MM.1S (cell line): ENCODE results near the gene SLC49A3.

Source experiments
- DNase-seq: peaks from one replicate; pipeline ENCODE4 v3.0.0-alpha.2; 2015
- H2AFZ ChIP-seq: fragments of 300-600 bp; sonication (generic); 2 replicates; pipeline ENCODE4 v1.6.0; 2016; ENCODE audit warnings: antibody characterized with exemption, low read length
- H3F3A ChIP-seq: fragments of 300-600 bp; sonication (generic); 2 replicates; pipeline ENCODE4 v1.6.1; 2016; ENCODE audit warnings: mild to moderate bottlenecking, antibody characterized with exemption, low read length, moderate library complexity, mixed read lengths; ENCODE audit not compliant: insufficient read depth
- H3K27ac ChIP-seq: fragments of 300-600 bp; sonication (generic); 2 replicates; pipeline ENCODE4 v1.5.1; 2016; ENCODE audit warnings: mild to moderate bottlenecking, low read length
- H3K27me3 ChIP-seq: fragments of 300-600 bp; sonication (generic); replicated peaks from 2 replicates; pipeline ENCODE4 v1.6.0; 2016; ENCODE audit warnings: low read length; ENCODE audit not compliant: insufficient read depth
- H3K36me3 ChIP-seq: fragments of 300-600 bp; sonication (generic); replicated peaks from 2 replicates; pipeline ENCODE4 v1.6.1; 2016; ENCODE audit warnings: mild to moderate bottlenecking, low read length, mixed read lengths; ENCODE audit not compliant: insufficient read depth
- H3K4me1 ChIP-seq: fragments of 300-600 bp; sonication (generic); 2 replicates; pipeline ENCODE4 v1.6.1; 2016; ENCODE audit warnings: low read length, mixed read lengths
- H3K4me2 ChIP-seq: fragments of 300-600 bp; sonication (generic); 2 replicates; pipeline ENCODE4 v1.6.0; 2016; ENCODE audit warnings: low read depth, low read length
- H3K4me3 ChIP-seq: fragments of 300-600 bp; sonication (generic); 2 replicates; pipeline ENCODE4 v1.5.1; 2016; ENCODE audit warnings: low read length, mixed read lengths
- H3K79me2 ChIP-seq: fragments of 300-600 bp; sonication (generic); 2 replicates; pipeline ENCODE4 v1.6.1; 2016; ENCODE audit warnings: mixed run types, low read length, mixed read lengths
- H3K9ac ChIP-seq: fragments of 300-600 bp; sonication (generic); 2 replicates; pipeline ENCODE4 v1.6.1; 2016; ENCODE audit warnings: low read length, mixed read lengths
- H3K9me2 ChIP-seq: fragments of 300-600 bp; sonication (generic); replicated peaks from 2 replicates; pipeline ENCODE4 v1.6.1; 2016; ENCODE audit warnings: mild to moderate bottlenecking, low read length, mixed read lengths; ENCODE audit not compliant: insufficient read depth
- H3K9me3 ChIP-seq: fragments of 300-600 bp; sonication (generic); replicated peaks from 2 replicates; pipeline ENCODE4 v1.6.1; 2016; ENCODE audit warnings: mild to moderate bottlenecking, low read length, mixed read lengths; ENCODE audit not compliant: insufficient read depth
- H4K20me1 ChIP-seq: fragments of 300-600 bp; sonication (generic); 2 replicates; pipeline ENCODE4 v1.6.1; 2016; ENCODE audit warnings: mild to moderate bottlenecking, low read length, moderate library complexity, mixed read lengths; ENCODE audit not compliant: insufficient read depth
- EZH2 ChIP-seq: fragments of 300-600 bp; sonication (generic); optimal IDR thresholded peaks from 2 replicates; pipeline ENCODE3; 2017; ENCODE audit warnings: low read depth, mild to moderate bottlenecking, antibody characterized with exemption, low read length, mixed read lengths
- EZH2phosphoT487 ChIP-seq: fragments of 300-600 bp; sonication (generic); IDR thresholded peaks from 2 replicates; pipeline ENCODE4 v1.6.1; 2018; ENCODE audit warnings: antibody characterized with exemption, low read length
- TF ChIP-seq, protein P1 (sequence below): fragments of 300-600 bp; sonication (generic); IDR thresholded peaks from 2 replicates; pipeline ENCODE4 v1.5.1; 2016; ENCODE audit warnings: antibody characterized with exemption, low read length, mixed read lengths

The SLC49A3 gene

DNA sequence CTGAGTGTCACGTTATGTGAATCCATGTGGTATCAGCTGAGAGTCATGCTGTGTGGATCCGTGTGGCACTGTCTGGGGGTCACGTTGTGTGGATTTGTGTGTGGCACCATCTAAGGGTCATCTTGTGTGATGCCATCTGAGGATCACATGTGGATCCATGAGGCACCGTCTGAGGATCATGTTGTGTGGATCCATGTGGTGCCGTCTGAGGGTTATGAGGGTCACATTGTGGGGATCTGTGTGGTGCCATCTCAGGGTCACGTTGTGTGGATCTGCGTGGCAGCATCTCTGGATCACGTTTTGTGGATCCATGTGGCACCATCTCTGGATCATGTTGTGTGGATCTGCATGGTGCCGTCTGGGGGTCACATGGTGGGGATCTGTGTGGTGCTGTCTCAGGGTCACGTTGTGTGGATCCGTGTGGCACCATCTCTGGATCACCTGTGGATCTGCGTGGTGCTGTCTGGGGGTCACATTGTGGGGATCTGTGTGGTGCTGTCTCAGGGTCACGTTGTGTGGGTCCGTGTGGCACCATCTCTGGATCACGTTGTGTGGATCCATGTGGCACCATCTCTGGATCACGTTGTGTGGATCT, 56.7 kb downstream of the SLC49A3 start:
- Histone ChIP-seq H3K4me2 (no peak overlapping the region), H3K4me3 (no peak overlapping the region), H3K79me2 (no peaks in the 10 kb centered on the region), H3K27ac (no peak overlapping the region), H2AFZ (no peak overlapping the region), H3K36me3 (no peaks in the 10 kb centered on the region), H3F3A (no peaks in the 10 kb centered on the region), H3K27me3 (no peaks in the 10 kb centered on the region), H3K9me3 (no peaks in the 10 kb centered on the region), H3K9ac (no peak overlapping the region), H3K4me1 (no peaks in the 10 kb centered on the region), H3K9me2 (no peaks in the 10 kb centered on the region), H4K20me1 (no peaks in the 10 kb centered on the region)
- DNase-seq: no peak
- TF ChIP-seq EZH2 (no peak), EZH2phosphoT487 (no peak)
- TF ChIP-seq, protein P1, sequence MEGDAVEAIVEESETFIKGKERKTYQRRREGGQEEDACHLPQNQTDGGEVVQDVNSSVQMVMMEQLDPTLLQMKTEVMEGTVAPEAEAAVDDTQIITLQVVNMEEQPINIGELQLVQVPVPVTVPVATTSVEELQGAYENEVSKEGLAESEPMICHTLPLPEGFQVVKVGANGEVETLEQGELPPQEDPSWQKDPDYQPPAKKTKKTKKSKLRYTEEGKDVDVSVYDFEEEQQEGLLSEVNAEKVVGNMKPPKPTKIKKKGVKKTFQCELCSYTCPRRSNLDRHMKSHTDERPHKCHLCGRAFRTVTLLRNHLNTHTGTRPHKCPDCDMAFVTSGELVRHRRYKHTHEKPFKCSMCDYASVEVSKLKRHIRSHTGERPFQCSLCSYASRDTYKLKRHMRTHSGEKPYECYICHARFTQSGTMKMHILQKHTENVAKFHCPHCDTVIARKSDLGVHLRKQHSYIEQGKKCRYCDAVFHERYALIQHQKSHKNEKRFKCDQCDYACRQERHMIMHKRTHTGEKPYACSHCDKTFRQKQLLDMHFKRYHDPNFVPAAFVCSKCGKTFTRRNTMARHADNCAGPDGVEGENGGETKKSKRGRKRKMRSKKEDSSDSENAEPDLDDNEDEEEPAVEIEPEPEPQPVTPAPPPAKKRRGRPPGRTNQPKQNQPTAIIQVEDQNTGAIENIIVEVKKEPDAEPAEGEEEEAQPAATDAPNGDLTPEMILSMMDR: no peak
